Erythroblast (primary cell): ENCODE measurements around the gene PGF.

Experiments
- GATA1 ChIP-seq: IDR thresholded peaks from 2 replicates; pipeline ENCODE4 v1.6.1; 2011; ENCODE audit warnings: low read depth, mild to moderate bottlenecking, control low read depth, low read length, moderate library complexity
- POLR2A ChIP-seq: IDR thresholded peaks from 2 replicates; pipeline ENCODE4 v1.6.1; 2011; ENCODE audit warnings: mild to moderate bottlenecking, low read length

DNA sequence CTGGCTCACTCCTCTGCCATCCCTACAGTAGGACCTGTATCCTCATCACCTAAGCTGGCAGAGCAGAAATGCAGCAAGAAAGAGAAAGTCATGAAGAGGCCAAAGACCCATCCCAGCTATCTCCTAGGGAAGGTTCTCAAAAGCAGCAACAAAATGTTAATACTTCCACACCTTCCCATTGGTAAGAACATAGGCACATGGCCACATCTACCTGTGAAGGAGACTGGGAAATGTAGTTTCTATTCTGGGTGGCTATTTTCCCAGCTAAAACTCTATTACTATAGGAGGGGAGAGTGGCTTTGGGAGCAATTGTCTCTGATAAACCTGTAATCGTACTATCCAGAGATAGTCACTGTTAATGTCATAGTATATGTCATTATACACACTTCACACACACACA, 33.6 kb upstream of the PGF start:
- no peak for TF ChIP-seq POLR2A
- TF ChIP-seq GATA1, result no peak
